Measurements from ENCODE around the gene DTHD1.

DNA sequence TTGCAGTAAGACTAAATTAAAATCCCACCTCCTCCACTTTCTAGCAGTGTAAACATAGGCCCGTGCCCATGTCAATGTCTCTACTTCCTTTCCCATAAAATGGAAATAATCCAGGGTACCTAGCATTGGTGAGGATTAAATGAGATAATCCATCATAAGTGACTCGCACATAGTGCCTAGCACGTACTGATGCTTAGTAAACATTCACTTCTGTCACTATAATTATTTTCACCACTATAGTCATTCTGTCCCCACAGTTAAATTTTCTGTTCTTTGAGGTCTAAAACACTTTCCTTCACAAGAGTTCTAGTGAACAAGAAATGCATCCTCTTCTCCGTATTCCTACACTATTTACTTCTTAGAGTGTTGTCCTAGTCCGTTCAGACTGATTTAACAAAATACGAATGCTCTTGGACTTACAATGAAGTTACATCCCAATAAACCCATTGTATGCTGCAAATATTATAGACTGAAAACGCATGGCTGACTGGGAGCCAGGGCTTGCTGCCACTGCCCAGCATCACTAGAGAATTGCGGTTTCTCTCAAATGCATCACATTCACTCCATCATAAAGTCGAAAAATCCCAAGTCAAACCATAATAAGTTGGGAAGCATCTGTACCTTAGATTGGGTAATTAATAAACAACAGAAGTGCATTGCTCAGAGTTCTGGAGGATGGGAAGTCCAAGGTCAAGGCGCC is 47.7 kb upstream of the DTHD1 start:
- TF ChIP-seq, protein P1, sequence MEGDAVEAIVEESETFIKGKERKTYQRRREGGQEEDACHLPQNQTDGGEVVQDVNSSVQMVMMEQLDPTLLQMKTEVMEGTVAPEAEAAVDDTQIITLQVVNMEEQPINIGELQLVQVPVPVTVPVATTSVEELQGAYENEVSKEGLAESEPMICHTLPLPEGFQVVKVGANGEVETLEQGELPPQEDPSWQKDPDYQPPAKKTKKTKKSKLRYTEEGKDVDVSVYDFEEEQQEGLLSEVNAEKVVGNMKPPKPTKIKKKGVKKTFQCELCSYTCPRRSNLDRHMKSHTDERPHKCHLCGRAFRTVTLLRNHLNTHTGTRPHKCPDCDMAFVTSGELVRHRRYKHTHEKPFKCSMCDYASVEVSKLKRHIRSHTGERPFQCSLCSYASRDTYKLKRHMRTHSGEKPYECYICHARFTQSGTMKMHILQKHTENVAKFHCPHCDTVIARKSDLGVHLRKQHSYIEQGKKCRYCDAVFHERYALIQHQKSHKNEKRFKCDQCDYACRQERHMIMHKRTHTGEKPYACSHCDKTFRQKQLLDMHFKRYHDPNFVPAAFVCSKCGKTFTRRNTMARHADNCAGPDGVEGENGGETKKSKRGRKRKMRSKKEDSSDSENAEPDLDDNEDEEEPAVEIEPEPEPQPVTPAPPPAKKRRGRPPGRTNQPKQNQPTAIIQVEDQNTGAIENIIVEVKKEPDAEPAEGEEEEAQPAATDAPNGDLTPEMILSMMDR (conservative IDR thresholded peaks at IDR 0.05; ENCODE audit: low read length): no peak
- no peak for TF ChIP-seq EZH2phosphoT487 (IDR thresholded peaks at IDR 0.05; ENCODE audit: borderline replicate concordance)

Measured in Loucy (cell line).